GM21717 (cell line): ENCODE measurements around the gene FAM78A.

Source experiments
- ATAC-seq: cut with Tn5 transposase; IDR thresholded peaks from one replicate; pipeline ENCODE4 v1.9.1; 2021; ENCODE audit warnings: mild to moderate bottlenecking, moderate library complexity; ENCODE audit not compliant: unreplicated experiment

Gene FAM78A, protein sequence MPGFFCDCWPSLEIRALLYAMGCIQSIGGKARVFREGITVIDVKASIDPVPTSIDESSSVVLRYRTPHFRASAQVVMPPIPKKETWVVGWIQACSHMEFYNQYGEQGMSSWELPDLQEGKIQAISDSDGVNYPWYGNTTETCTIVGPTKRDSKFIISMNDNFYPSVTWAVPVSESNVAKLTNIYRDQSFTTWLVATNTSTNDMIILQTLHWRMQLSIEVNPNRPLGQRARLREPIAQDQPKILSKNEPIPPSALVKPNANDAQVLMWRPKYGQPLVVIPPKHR

DNA sequence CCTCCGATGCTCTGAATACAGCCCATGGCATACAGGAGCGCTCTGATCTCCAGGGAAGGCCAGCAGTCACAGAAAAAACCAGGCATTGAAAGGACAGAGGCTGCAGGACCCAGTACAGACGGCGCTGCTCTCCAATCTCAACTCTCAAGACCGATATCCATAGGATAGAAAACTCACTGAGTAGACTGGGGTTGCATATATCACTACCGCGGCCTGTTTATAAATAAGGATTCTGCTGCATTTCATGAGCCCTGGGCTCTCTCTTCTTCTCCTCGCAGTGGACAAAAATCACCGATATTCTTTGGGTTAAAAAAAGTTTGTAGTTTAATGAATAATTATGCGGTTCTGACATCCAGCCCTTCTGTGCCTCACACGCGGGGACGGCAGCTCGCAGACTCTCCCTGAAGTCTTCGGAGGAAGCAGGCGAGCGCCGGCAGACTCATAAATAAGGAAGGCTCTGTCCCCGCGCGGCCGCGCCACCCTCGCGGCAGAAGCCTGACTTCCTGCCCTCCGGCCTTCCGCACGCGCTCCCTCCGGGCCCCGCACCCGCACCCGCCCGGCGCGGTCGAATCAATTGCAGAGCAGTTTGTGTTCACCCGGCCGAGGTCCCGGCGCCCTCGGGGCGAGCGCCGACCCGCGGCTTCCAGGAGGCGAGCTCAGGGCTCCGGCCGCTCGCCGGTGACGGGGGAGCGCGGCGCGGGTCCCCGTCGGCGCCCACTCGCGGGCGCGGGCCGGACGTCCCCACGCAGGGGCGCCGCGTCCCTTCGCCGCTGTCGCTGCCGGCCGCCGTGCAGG, at the start of gene FAM78A:
Gene FAM78A, minus strand, starts transcription at position 417 of the 795 bp plus-strand sequence. Its CDS starts 331 bp downstream, at position 86.
- ATAC-seq: no peak

DNA sequence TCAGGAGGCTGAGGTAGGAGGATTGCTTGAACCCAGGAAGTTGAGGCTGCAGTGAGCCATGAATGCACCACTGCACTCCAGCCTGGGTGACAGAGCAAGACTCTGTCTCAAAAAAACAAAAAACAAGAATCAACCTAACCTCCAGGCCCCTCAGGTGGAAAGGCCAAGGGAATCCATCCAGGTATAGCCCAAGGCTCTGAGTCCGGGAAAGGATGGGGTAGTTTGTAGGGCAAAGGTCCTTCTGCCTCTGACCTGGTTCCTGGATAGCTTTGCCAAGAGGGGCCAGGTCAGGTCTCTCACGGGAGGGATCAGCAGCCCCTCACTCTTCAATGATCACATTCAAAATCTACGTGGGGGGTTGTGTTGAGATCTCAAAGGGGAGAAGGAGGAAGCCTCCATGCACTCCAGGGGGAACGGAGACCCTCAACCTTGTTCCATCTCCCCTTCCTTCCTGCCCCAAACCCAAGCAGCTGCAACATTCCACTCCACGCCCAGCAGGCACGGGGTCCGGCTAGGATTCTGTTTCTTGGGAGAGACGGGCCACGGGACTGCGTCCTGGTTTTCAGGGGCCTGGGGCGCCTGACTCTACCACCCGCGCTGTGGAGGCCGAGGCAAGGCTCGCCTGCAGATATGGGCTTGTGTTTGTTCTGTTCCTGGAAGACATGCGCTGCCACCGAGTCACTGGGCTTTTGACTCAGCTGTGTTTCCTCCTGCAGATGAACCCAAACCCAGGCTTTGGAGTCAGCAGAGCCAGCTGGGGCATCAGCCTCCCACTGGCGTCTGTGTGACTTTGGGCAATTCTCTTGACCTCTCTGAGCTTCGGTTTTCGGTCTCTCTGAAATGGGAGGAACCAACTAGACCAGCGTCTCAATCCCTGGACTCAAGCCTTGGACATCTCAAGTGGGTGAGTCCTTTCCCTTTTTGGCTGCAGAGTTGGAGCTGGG, 48.7 kb upstream of the FAM78A start:
- ATAC-seq: no peak

DNA sequence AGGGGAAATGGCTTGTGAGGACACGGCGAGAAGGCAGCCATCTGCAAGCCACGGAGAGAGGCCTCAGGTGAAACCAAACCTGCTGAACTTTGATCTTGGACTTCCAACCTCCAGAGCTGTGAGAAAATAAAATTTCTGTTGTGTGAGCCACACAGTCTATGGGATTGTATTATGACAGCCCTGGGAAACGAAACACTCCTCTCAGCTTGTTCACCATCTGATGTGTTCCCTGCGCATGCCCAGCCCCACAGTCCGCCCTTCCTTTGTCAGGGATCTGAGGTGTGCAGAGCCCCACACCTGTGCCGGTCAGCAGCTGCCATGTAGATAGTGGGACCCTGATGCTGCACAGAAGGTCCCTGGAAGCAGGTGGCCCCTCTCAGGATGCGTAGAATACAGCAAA, 47.3 kb upstream of the FAM78A start:
- ATAC-seq: no peak

DNA sequence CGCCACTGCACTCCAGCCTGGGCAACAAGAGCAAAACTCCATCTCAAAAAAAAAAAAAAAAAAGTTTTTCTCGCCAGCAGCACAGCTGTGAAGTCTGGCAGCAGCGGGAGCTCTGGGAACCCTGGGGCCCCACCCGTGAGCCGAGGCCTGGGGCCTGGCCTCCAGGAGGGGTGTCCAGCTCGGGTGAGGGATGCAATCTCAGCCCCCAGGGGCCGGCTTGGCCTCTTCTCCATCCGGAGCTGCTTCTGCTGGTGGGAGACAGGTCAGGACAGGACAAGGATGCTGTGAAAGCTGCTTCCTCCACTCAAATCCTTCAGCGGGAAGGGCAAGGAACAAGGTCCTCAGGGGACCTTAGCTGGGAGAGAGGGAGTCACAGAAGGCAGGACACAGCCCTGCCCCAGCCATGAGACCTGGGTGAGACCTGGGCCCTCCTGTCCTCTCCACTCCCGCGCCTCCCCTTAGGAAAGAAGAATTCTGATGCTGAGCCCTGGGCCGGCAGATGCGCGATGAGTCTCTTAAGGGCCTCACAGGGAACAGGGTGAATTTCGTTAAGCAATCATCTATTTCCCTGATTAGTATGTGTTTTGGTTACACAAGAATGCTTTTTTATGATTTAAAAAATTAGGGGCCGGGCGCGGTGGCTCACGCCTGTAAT, 43.8 kb upstream of the FAM78A start:
- no peak for ATAC-seq

DNA sequence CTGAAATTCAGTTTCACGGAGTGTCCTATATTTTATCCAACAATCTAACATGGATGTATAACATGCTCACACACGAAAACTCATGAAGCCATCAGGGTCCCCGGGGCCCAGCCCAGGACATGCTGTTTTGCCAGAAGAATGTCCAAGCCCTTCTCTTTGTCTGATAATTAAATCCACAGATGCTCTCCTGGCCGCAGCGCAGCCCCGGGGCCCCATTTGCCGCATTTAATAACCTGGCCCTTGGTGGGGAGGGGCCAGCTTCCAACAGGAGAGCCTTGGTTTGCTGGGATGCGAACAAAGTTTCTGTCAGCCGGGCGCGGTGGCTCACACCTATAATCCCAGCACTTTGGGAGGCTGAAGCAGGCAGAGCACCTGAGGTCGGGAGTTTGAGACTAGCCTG, 43.2 kb upstream of the FAM78A start:
- no peak for ATAC-seq

DNA sequence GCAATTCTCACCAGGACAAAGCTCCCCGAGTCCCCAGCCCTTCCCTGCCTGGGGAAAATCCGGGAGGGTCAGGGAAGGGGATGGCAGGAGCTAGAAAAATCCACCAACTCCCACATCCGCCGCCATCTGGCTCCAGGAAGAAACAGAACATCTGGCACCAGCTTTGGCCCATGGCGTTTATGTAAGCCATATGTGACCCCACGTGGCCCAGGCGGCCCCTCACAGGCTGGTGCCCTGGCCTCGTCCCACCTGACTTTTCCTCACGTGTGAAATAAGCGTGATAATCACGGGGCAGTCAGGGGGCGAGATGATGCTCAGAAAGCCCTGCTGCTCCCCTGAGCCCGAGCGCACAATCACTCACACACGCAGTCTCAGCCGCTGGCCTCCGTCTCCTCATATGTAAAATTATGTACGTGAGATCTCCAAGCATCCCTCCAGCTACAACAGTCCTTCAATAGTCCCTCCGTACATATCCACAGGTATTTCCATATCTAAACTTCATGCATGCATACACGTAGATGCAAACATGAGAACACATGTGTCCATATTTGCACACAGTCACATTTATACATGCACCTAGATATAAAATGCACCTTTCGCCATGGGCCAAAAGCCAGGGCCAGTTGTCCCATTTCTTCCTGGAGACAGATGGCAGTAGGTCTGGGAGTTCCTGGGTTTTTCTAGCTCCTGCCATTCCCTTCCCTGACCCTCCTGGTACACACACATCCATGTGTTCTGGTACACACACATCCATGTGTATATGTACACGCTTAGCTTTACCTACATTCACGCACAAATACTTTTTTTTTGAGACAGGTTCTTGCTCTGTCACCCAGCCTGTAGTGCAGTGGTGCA, 42.1 kb upstream of the FAM78A start:
- no peak for ATAC-seq

DNA sequence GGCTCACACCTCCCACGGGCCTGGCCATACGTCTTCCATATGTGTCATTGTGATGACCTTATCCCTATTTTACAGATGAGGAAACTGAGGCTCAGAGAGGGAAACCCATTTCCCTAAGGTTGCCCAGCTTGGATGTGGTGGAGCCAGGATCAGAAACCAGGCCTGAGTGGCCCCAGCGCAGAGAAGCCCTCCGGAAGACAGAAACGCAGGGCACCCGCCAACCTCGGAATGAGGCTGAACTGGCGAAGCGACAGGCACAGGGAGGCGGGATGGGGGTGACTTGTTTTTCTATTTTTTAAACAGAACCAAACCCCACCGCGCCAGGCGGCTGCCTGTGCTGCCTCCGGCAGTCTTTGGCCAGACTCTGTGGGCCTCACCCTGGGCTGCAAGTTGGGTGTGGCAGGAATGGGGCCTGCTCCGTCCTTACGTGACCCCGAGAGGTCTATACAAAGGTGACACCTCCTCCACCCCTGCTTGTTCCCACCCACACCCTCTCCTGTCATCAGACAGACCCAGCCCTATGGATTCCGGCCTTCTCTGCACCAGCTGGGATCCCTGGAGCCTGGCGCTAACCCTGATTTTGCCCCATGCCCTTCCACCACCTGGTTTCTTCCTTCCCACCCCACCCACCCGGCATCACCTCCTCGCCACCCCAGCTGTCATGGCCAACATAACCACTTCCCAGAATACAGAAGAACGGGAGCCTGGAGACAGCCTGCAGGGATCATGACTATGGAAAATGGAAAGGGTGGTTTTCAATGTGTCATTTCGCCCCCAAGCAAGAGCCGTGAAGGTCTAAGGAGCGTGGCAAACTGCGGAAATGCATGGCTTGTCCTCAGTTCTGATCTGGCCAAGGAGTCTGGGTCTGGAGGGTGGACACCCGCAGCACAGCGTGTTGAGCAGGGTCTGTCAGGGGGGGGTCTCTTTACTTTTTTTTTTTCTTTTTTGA, 36.8 kb upstream of the FAM78A start:
- no peak for ATAC-seq

DNA sequence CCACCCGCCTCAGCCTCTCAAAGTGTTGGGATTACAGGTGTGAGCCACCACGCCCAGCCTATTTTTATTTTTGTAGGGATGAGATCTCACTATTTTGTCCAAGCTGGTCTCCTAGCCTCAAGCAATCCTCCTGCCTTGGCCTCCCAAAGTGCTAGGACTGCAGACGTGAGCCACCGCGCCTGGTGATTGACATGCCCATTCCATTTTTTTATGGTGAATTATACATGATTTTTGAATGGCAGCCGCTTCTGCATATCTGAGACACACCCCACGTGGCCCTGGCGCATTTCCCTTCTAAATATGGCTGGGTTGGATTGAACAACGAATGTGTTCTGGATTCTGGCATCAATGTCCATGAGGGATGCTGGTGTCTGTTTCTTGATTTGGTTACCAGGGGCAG, 35.9 kb upstream of the FAM78A start:
- no peak for ATAC-seq

DNA sequence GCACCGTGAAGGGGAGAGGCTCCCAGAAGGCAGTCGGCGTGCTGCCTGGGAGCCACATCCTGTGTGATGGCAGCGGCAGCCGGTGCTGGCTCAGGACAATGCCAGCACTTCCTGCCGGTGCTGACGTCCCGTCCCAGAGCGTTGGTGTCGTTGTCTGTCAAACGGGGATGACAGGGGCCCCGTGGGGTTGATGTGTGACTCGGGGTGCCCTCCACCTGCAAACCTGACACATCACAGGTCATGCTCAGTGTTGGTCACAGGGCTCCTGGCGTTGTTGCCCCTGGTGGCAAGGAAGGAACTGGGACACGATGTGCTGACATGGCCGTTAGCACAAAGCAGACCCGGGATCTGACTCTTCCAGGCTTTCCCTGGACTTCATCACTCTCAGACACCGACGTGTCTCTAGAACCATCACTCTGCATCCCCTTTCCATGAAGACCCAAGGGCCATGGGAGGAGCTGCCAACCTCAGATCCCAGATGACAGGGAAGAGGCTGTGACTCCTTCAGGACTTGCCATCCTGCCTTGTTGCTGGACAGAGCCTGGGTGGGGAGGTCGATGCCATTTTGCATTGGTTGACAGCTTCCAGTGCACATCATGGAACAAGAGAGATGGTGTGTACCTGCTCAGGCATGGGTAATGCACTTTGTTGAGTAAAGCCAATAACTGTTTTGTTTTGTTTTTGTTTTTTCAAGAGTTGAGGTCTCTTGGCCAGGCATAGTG, 34.7 kb upstream of the FAM78A start:
- ATAC-seq: no peak

DNA sequence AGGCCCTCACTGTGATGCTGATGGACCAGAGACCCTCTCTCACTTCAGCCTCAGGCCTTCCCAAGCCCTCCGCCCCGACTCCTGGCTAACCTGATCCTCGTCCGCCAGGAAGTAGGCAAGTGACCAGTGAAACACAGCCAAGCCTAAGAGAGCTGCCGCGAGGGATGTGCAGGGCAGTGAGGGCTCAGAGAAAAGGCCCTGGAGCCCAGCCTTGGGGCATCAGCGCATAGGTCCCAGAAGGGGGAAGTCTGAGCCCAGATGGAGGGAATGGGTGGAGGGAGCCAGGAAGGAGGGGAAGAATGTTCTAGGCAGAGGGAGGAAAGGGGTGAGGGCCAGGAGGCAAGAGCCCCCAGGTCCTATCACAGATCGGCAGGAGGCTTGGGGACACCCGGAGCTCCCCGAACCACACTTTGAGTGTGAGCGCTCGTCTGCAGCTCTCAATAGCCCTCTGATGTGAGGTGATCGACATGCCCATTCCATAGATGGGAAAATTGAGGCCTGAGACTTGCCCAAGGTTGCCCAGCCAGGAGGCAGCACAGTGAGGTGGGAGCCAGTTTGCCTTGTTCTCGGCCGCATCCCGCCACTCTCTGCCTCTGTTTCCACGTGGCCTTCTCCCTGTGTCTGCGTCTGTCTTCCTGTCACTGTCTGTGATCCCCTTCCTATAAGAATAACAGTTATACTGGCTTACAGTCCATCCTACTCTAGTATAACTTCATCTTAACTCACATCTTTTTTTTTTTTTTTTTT, 33.4 kb upstream of the FAM78A start:
- ATAC-seq: no peak

DNA sequence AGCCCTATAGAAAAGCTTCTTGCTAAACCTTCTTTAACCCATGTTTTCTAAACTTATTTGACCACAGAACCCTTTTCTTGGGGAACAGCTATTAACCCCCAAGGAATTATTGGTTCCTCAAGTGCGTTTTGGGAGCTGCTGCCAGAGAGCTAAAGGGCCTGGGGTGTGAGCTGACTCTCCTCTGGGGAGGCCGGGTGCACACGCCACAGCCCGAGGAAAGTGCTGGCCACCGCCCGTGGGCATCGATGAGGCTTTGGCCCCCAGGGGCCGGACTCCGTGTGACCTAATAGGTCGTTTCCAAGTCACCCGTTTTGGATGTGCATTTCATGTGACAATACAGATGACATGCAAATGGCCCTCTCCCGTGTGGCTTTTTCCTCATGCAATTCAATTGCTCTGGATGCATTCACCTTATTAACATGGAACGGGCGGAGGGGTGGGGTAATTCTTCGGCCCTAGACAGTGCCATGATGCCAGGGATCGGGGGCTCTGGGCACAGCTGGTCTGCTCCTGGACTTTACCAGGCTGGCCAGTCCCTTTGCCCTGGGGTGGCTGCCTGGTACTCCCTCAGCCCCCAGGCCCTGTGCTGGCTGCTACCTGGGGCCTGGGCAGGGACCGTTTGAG, 32.7 kb upstream of the FAM78A start:
- ATAC-seq: no peak

DNA sequence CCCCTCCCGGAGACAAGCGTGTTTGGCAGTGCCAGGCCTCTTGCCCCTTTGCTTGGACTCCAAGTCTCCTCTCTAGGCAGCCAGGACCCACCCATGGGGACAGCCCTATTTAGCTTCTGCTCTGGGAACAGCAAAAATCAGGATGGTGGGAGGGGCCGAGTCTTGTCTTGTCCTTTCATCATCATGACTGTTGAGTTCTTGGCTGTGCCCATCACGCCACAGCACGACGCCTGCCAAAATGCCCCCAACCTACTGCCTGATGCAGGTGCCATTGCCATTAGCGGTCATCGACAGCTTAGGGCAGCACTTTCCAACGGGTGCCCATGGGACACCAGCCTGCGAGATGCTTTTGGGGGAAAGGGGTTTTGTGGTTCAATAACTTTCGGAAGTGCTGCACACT, 32.1 kb upstream of the FAM78A start:
- no peak for ATAC-seq

DNA sequence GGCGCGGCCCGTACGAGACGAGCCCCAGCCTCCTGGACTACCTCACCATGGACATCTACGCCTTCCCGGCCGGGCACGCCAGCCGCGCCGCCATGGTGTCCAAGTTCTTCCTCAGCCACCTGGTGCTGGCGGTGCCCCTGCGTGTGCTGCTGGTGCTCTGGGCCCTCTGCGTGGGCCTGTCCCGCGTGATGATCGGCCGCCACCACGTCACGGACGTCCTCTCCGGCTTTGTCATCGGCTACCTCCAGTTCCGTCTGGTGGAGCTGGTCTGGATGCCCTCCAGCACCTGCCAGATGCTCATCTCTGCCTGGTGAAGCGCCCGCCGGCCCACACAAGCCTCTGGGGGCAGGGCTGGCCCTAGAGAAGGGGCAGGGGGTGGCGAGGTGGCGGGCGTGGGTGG, 31.7 kb upstream of the FAM78A start:
- no peak for ATAC-seq

DNA sequence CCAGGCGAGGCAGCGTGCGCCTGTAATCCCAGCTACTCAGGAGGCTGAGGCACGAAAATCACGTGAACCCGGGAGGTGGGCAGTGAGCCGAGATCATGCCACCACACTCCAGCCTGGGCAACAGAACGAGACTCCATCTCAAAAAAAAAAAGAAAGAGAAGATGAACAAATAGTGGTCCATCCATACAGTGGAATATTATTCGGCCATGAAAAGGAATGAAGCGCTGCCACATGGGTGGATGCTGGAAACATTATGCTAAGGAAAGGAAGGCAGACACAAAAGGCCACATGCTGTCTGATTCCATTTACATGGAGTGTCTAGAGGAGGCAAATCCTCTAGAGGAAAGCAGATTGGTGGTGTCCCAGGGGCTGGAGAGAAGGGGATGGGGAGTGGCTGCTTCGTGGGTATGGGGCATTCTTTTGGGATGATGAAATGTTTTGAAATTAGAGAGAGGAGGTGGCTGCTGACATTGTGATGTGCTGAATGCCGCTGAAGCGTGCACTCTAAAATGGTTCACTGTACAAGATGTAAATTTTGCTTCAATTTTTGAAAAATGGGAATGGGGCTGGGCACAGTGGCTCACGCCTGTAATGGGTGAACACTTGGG, 30.2 kb upstream of the FAM78A start:
- ATAC-seq: no peak

DNA sequence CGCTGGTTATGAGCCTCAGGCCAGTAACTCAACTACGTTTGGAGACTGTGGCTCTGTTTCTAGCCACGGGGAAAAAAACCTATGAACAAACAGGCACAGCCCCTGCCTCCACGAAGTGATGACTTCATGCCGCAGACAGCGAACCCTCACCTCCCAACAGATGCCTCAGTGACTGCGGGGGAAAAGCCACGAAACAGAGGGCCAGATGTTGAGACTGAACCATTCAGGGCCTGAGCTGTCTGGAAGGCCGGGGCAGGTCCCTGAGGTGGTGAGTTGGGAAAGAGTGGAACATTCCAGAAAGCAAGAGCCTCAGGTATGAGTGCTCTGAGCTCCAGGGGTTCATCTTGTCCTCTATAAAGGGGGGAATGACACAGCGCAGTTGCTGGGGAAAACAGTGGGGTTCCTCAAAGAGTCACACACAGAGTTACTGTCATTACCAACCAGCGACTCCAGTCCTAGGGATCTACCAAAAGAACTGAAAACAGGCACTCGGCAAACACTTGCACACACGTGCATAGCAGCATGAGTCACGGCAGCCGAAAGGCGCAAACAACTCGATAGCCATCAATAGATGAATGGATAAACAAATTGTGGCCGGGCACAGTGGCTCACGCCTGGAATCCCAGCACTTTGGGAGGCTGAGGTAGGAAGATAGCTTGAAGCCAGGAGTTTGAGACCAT, 28.5 kb upstream of the FAM78A start:
- no peak for ATAC-seq
